Endothelial cell of umbilical vein (primary cell): ENCODE data around the gene FMN2. TPM values are rescaled to one million over a fixed set of nuclear protein-coding genes. Genes with fewer than 3 reads are reported as not detected.

Source experiments
- Bru-seq: library from RNA; stranded (reverse); fragments of 400-500 nt; gene quantifications from one replicate; lab custom pipeline; 2021; lab: Mats Ljungman, UMichigan
- BruChase-seq, 2 experiments: library from RNA; stranded (reverse); fragments of 400-500 nt; gene quantifications; one replicate each; lab custom pipeline; 2021; lab: Mats Ljungman, UMichigan
- BruUV-seq: library from RNA; stranded (reverse); fragments of 400-500 nt; replicated peaks from 2 replicates; lab custom pipeline; 2021; lab: Mats Ljungman, UMichigan
- CTCF ChIA-PET: fragments of 300-600, 350-600 bp; sonication (Branson Sonifier 250); formaldehyde crosslinking; loops from one replicate; lab custom pipeline; 2021; ENCODE audit warnings: antibody characterized with exemption, inconsistent platforms; lab: Charles Lee
- POLR2A ChIA-PET: fragments of 300-600, 350-600 bp; sonication (Branson Sonifier 250); formaldehyde crosslinking; loops from one replicate; lab custom pipeline; 2021; ENCODE audit warnings: antibody characterized with exemption, inconsistent platforms; lab: Charles Lee
- DNase-seq: peaks from one replicate; pipeline ENCODE4 v3.0.0-alpha.2; 2011; ENCODE audit warnings: low read depth, low spot score
- FAIRE-seq: peaks from 2 replicates; lab custom pipeline; 2011; peaks lifted over from hg19 to GRCh38; lab: Jason Lieb, UNC
- H2AFZ ChIP-seq: 2 replicates; pipeline ENCODE4 v1.6.0; 2012; ENCODE audit warnings: low read depth, low read length, control low read depth, inconsistent platforms
- H3K27ac ChIP-seq: 2 replicates; pipeline ENCODE4 v1.5.1; 2011; ENCODE audit warnings: low read depth, mild to moderate bottlenecking, control low read depth, low read length, moderate library complexity; ENCODE audit not compliant: insufficient read depth
- H3K27me3 ChIP-seq, 2 experiments: 2 replicates each; pipeline versions ENCODE4 v1.6.0 to v1.6.1; 2011; ENCODE audit warnings: low read length in 2 of 2, mixed read lengths in 1 of 2; ENCODE audit not compliant: control insufficient read depth in 2 of 2, insufficient read depth in 2 of 2
- H3K36me3 ChIP-seq, 2 experiments: 2 replicates in 1 of 2; 3 replicates in 1 of 2; pipeline ENCODE4 v1.5.1; 2011; ENCODE audit warnings: low read length in 2 of 2, mild to moderate bottlenecking in 1 of 2, moderate library complexity in 1 of 2; ENCODE audit not compliant: control insufficient read depth in 2 of 2, insufficient read depth in 2 of 2; ENCODE audit errors: extremely low read depth in 1 of 2
- H3K4me1 ChIP-seq: 3 replicates; pipeline ENCODE4 v1.5.1; 2011; ENCODE audit warnings: mild to moderate bottlenecking, low read length; ENCODE audit not compliant: control insufficient read depth, insufficient read depth; ENCODE audit errors: extremely low read depth
- H3K4me2 ChIP-seq: 2 replicates; pipeline ENCODE4 v1.6.1; 2011; ENCODE audit warnings: low read length, control low read depth, mixed read lengths; ENCODE audit not compliant: insufficient read depth
- H3K4me3 ChIP-seq, 3 experiments: fragments of 200-600 bp in 1 of 3; sonication (generic), shearing (Covaris generic) in 1 of 3; replicated peaks in 1 of 3; 2 replicates each; pipeline ENCODE4 v1.5.1; 2011 to 2016; ENCODE audit warnings: control low read depth in 3 of 3, low read length in 3 of 3, mild to moderate bottlenecking in 2 of 3, inconsistent platforms in 1 of 3, low read depth in 1 of 3, moderate library complexity in 1 of 3; ENCODE audit not compliant: insufficient read depth in 1 of 3
- H3K79me2 ChIP-seq: 2 replicates; pipeline ENCODE4 v1.6.0; 2012; ENCODE audit warnings: low read length, inconsistent platforms; ENCODE audit not compliant: control insufficient read depth, insufficient read depth
- H3K9ac ChIP-seq: replicated peaks from 2 replicates; pipeline ENCODE3; 2011; ENCODE audit warnings: low read length, control low read depth; ENCODE audit not compliant: insufficient read depth; ENCODE audit errors: extremely low read depth
- H3K9me1 ChIP-seq: replicated peaks from 3 replicates; pipeline ENCODE4 v1.6.0; 2011; ENCODE audit warnings: mild to moderate bottlenecking, low read length; ENCODE audit not compliant: control insufficient read depth, insufficient read depth; ENCODE audit errors: extremely low read depth
- H3K9me3 ChIP-seq: replicated peaks from 2 replicates; pipeline ENCODE4 v1.5.1; 2012; ENCODE audit warnings: low read length, inconsistent platforms; ENCODE audit not compliant: control insufficient read depth, insufficient read depth
- H4K20me1 ChIP-seq: replicated peaks from 2 replicates; pipeline ENCODE3; 2011; ENCODE audit warnings: mild to moderate bottlenecking, low read length; ENCODE audit not compliant: control insufficient read depth, insufficient read depth; ENCODE audit errors: extremely low read depth
- EZH2 ChIP-seq: IDR thresholded peaks from 2 replicates; pipeline ENCODE4 v1.6.1; 2012; ENCODE audit warnings: borderline replicate concordance, low read depth, mild to moderate bottlenecking, moderate library complexity, low read length, inconsistent platforms; ENCODE audit not compliant: severe bottlenecking
- MYC ChIP-seq: IDR thresholded peaks from one replicate; pipeline ENCODE4 v1.6.1; 2011; ENCODE audit warnings: mild to moderate bottlenecking, low read depth, low read length
- POLR2AphosphoS5 ChIP-seq: IDR thresholded peaks from 2 replicates; pipeline ENCODE4 v1.6.1; 2012; ENCODE audit warnings: low read depth, mild to moderate bottlenecking, control low read depth, low read length, moderate library complexity; ENCODE audit not compliant: insufficient read depth
- dilution Hi-C: fragments of 300-500 bp; cut with MboI; formaldehyde crosslinking; loops from one replicate; pipeline ENCODE4 v1.15.0; 2019; ENCODE audit warnings: low sequenced_read_pairs; ENCODE audit not compliant: extremely low pct_ligation_motif_present
- intact Hi-C: fragments of 100-400 bp; cut with micrococcal nuclease; formaldehyde crosslinking; loops from one replicate; pipeline ENCODE4 v1.10.0; 2022
- long read RNA-seq: library from polyadenylated mRNA; stranded (forward); transcript quantifications from one replicate; pipeline ENCODE4 v2.0.0, GENCODE V29; 2021
- polyA minus RNA-seq, 3 experiments: library from RNA; depleted of rRNA, polyadenylated mRNA; stranded (reverse); fragments of >200 nt; gene quantifications; 1 replicate in 1 of 3; 2 replicates in 2 of 3; pipeline ENCODE4 v1.2.3, GENCODE V29; 2011
- polyA plus RNA-seq, 4 experiments: library from polyadenylated mRNA; depleted of rRNA in 3 of 4; stranded (reverse) in 3 of 4; unstranded in 1 of 4; fragments of >200 nt; gene quantifications; 2 replicates each; pipeline versions ENCODE4 v1.2.1 to v1.2.3, GENCODE V29; 2011 to 2012; ENCODE audit warnings: missing spikeins in 1 of 4
- total RNA-seq: library from RNA; stranded (reverse); gene quantifications from 2 replicates; pipeline ENCODE4 v1.2.3, GENCODE V29; 2021
- TF ChIP-seq, protein P1 (sequence below), 2 donors: IDR thresholded peaks; 1 replicate in 1 of 2; 2 replicates in 1 of 2; pipeline ENCODE4 v1.5.1; 2011; ENCODE audit warnings: low read length in 2 of 2, mild to moderate bottlenecking in 2 of 2, moderate library complexity in 2 of 2, control low read depth in 1 of 2, inconsistent platforms in 1 of 2, low read depth in 1 of 2; ENCODE audit not compliant: insufficient read depth in 1 of 2; ENCODE audit errors: extremely low read depth in 1 of 2

Gene FMN2
- total RNA-seq, result not detected in 2 replicates
- polyA plus RNA-seq, result not detected in 2 replicates
- 0.01 TPM in 1 of 2 replicates, not detected in the other for polyA plus RNA-seq (2011; cell fraction: cytosol; rRNA removed)
- polyA plus RNA-seq (2011; cell fraction: nucleus; rRNA removed), result not detected in 2 replicates
- 0.63 and 0.76 TPM in 2 replicates for polyA plus RNA-seq (2012)
- polyA minus RNA-seq, result not detected in 2 replicates
- polyA minus RNA-seq (2011; cell fraction: cytosol; rRNA and poly(A)+ RNA removed), result not detected
- not detected in 2 replicates for polyA minus RNA-seq (2011; cell fraction: nucleus; rRNA and poly(A)+ RNA removed)
- percentile 6 among the genes with signal in this experiment for Bru-seq, nascent RNA
- percentile 2 among the genes with signal in this experiment for BruChase-seq, experiment 1, labeled RNA remaining after a 6-hour chase
- BruChase-seq, experiment 2, labeled RNA remaining after a 2-hour chase, result percentile 4 among the genes with signal in this experiment
- long read RNA-seq, partial matches to known transcripts, result 0 of 1 reads
- long read RNA-seq, other reads (novel, unspliced or antisense), result 1 of 1 reads

DNA sequence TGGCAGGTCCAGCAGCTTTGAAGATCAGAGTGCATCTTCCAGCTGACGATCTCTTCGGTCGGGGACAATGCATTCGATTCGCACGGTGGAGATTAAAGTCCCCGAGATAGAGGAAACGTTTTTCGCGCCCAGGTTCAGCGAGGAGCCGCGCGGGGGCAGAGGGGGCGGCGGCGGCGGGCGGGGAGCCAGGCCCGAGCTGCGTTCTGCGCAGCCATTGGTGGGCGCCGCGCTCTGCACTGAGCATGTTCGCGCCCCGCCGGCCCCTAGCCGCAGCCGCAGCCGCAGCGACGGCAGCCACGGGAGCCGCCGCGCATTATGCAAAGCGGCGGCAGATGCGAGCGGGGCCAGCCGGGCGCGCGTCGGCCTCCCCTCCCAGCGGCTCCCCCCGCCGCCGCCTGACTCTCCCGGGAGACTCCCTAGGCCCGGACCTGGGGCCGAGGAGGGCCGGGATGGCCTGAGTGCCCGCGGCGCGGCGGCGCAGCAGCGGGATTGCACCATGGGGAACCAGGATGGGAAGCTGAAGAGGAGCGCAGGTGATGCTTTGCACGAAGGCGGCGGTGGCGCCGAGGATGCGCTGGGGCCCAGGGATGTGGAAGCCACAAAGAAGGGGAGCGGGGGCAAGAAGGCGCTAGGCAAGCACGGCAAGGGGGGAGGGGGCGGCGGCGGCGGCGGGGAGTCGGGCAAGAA, at the start of gene FMN2:
FMN2 (plus strand) TSS at position 270 of the 687 bp plus-strand sequence; CDS start at position 497, 227 bp downstream.
- Histone ChIP-seq H3K27ac (no peak within 1 kb of the TSS), H3K4me2 (peak within 1 kb of the TSS; percentile 47), H3K9me3 (no peaks in the 10 kb centered on the region), H3K4me1 (peaks cover 7% of the 10 kb centered on the region), H3K4me3 (peak within 1 kb of the TSS in 2 of 3 experiments; percentile 23), H3K79me2 (no peaks in the 10 kb centered on the region), H3K36me3 (no peaks in the 10 kb centered on the region), H3K27me3 (peaks cover 28 to 51% of the 10 kb centered on the region in 2 experiments), H3K9ac (no peak within 1 kb of the TSS), H3K9me1 (no peaks in the 10 kb centered on the region), H2AFZ (peak within 1 kb of the TSS; percentile 51), H4K20me1 (no peaks in the 10 kb centered on the region)
- CTCF ChIA-PET, result interaction anchor here (0.9 to 1.3 kb wide), 2 partner anchors 56 to 64 kb away, joined by 3 to 7 read pairs; no protein-coding TSS in a partner anchor
- dilution Hi-C loops (no loop called here), intact Hi-C loops (loop anchor here (2.0 kb wide), 1 partner anchor 61 kb away; no protein-coding TSS in a partner anchor)
- FAIRE-seq, result no peak
- no TSS peak for BruUV-seq
- POLR2A ChIA-PET, result no interaction called here
- no peak for DNase-seq
- TF ChIP-seq MYC, result no peak
- TF ChIP-seq EZH2, result peak; percentile 86

DNA sequence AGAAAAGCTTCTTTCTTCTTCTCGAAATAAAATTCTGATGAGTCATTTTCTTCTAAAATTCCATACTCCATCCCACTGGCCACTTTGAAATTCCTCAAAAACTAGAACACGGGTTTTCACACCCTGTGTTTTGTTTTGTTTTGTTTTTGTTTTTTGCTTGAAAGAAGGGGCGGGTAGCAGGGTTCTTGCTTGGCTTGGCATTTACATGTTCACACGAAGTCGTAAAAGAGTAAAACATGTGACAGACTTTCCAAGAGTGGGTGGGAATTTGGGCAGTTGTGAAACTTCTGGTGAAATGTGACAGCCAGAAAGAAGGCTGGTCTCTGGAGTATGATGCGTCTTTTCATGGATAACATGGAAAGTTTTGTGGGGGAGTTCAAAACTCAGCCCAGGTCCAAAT, 47.1 kb upstream of the FMN2 start:
- ChIA-PET CTCF (no interaction called here), POLR2A (no interaction called here)
- H3K4me3 ChIP-seq, result no peak overlapping the region

More for the DNA sequence above, 47.1 kb upstream of the FMN2 start:
- H3K9me1 ChIP-seq, result no peaks in the 10 kb centered on the region
- DNase-seq (no peak), FAIRE-seq (no peak)
- H3K36me3 ChIP-seq, result no peaks in the 10 kb centered on the region
- H3K79me2 ChIP-seq, result no peaks in the 10 kb centered on the region
- no peak overlapping the region for H2AFZ ChIP-seq
- H4K20me1 ChIP-seq, result no peaks in the 10 kb centered on the region
- no TSS peak for BruUV-seq
- H3K4me1 ChIP-seq, result no peaks in the 10 kb centered on the region
- intact Hi-C loops (no loop called here), dilution Hi-C loops (no loop called here)
- no peak for TF ChIP-seq POLR2AphosphoS5
- no peak for TF ChIP-seq EZH2
- TF ChIP-seq, protein P1, sequence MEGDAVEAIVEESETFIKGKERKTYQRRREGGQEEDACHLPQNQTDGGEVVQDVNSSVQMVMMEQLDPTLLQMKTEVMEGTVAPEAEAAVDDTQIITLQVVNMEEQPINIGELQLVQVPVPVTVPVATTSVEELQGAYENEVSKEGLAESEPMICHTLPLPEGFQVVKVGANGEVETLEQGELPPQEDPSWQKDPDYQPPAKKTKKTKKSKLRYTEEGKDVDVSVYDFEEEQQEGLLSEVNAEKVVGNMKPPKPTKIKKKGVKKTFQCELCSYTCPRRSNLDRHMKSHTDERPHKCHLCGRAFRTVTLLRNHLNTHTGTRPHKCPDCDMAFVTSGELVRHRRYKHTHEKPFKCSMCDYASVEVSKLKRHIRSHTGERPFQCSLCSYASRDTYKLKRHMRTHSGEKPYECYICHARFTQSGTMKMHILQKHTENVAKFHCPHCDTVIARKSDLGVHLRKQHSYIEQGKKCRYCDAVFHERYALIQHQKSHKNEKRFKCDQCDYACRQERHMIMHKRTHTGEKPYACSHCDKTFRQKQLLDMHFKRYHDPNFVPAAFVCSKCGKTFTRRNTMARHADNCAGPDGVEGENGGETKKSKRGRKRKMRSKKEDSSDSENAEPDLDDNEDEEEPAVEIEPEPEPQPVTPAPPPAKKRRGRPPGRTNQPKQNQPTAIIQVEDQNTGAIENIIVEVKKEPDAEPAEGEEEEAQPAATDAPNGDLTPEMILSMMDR (IDR thresholded peaks at IDR 0.05; ENCODE audit: extremely low read depth in 1 of 2, insufficient read depth in 1 of 2, low read depth in 1 of 2, low read length in 2 of 2), result no peak
- TF ChIP-seq MYC, result no peak
- H3K9ac ChIP-seq, result no peak overlapping the region
- no peak overlapping the region for H3K4me2 ChIP-seq
- H3K27ac ChIP-seq, result no peak overlapping the region
- no peaks in the 10 kb centered on the region for H3K27me3 ChIP-seq
- H3K9me3 ChIP-seq, result no peaks in the 10 kb centered on the region
